MM.1S (cell line): Measurements from ENCODE around the gene GTF3C5.
"Not testable (repeated sequence)": the region's sequence is repeated elsewhere in the genome, so short reads cannot be mapped to it uniquely, and the experiment has no call there.

ENCODE experiments used
- DNase-seq: peaks from one replicate; pipeline ENCODE4 v3.0.0-alpha.2; 2015
- H2AFZ ChIP-seq: fragments of 300-600 bp; sonication (generic); 2 replicates; pipeline ENCODE4 v1.6.0; 2016; ENCODE audit warnings: antibody characterized with exemption, low read length
- H3F3A ChIP-seq: fragments of 300-600 bp; sonication (generic); 2 replicates; pipeline ENCODE4 v1.6.1; 2016; ENCODE audit warnings: mild to moderate bottlenecking, antibody characterized with exemption, low read length, moderate library complexity, mixed read lengths; ENCODE audit not compliant: insufficient read depth
- H3K27ac ChIP-seq: fragments of 300-600 bp; sonication (generic); 2 replicates; pipeline ENCODE4 v1.5.1; 2016; ENCODE audit warnings: mild to moderate bottlenecking, low read length
- H3K27me3 ChIP-seq: fragments of 300-600 bp; sonication (generic); replicated peaks from 2 replicates; pipeline ENCODE4 v1.6.0; 2016; ENCODE audit warnings: low read length; ENCODE audit not compliant: insufficient read depth
- H3K36me3 ChIP-seq: fragments of 300-600 bp; sonication (generic); replicated peaks from 2 replicates; pipeline ENCODE4 v1.6.1; 2016; ENCODE audit warnings: mild to moderate bottlenecking, low read length, mixed read lengths; ENCODE audit not compliant: insufficient read depth
- H3K4me1 ChIP-seq: fragments of 300-600 bp; sonication (generic); 2 replicates; pipeline ENCODE4 v1.6.1; 2016; ENCODE audit warnings: low read length, mixed read lengths
- H3K4me2 ChIP-seq: fragments of 300-600 bp; sonication (generic); 2 replicates; pipeline ENCODE4 v1.6.0; 2016; ENCODE audit warnings: low read depth, low read length
- H3K4me3 ChIP-seq: fragments of 300-600 bp; sonication (generic); 2 replicates; pipeline ENCODE4 v1.5.1; 2016; ENCODE audit warnings: low read length, mixed read lengths
- H3K79me2 ChIP-seq: fragments of 300-600 bp; sonication (generic); 2 replicates; pipeline ENCODE4 v1.6.1; 2016; ENCODE audit warnings: mixed run types, low read length, mixed read lengths
- H3K9ac ChIP-seq: fragments of 300-600 bp; sonication (generic); 2 replicates; pipeline ENCODE4 v1.6.1; 2016; ENCODE audit warnings: low read length, mixed read lengths
- H3K9me2 ChIP-seq: fragments of 300-600 bp; sonication (generic); replicated peaks from 2 replicates; pipeline ENCODE4 v1.6.1; 2016; ENCODE audit warnings: mild to moderate bottlenecking, low read length, mixed read lengths; ENCODE audit not compliant: insufficient read depth
- H3K9me3 ChIP-seq: fragments of 300-600 bp; sonication (generic); replicated peaks from 2 replicates; pipeline ENCODE4 v1.6.1; 2016; ENCODE audit warnings: mild to moderate bottlenecking, low read length, mixed read lengths; ENCODE audit not compliant: insufficient read depth
- H4K20me1 ChIP-seq: fragments of 300-600 bp; sonication (generic); 2 replicates; pipeline ENCODE4 v1.6.1; 2016; ENCODE audit warnings: mild to moderate bottlenecking, low read length, moderate library complexity, mixed read lengths; ENCODE audit not compliant: insufficient read depth
- EZH2 ChIP-seq: fragments of 300-600 bp; sonication (generic); optimal IDR thresholded peaks from 2 replicates; pipeline ENCODE3; 2017; ENCODE audit warnings: low read depth, mild to moderate bottlenecking, antibody characterized with exemption, low read length, mixed read lengths
- EZH2phosphoT487 ChIP-seq: fragments of 300-600 bp; sonication (generic); IDR thresholded peaks from 2 replicates; pipeline ENCODE4 v1.6.1; 2018; ENCODE audit warnings: antibody characterized with exemption, low read length
- TF ChIP-seq, protein P1 (sequence below): fragments of 300-600 bp; sonication (generic); IDR thresholded peaks from 2 replicates; pipeline ENCODE4 v1.5.1; 2016; ENCODE audit warnings: antibody characterized with exemption, low read length, mixed read lengths

The GTF3C5 gene

DNA sequence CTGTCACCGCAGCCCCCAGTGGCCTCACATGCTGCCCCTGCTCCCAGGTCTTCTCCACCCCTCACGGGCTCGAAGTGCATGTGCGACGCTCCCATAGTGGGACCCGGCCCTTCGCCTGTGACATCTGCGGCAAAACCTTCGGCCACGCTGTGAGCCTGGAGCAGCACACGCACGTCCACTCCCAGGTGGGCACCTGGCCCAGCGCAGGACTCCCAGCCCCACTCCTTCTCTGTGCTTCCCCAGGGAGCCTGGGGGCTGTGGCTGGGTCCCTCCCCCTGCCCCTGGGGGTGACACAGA lies 41.8 kb upstream of the GTF3C5 start:
- Histone ChIP-seq H3F3A (no peaks in the 10 kb centered on the region), H2AFZ (no peak overlapping the region), H4K20me1 (no peaks in the 10 kb centered on the region), H3K9ac (no peak overlapping the region), H3K27ac (no peak overlapping the region), H3K36me3 (no peaks in the 10 kb centered on the region), H3K79me2 (no peaks in the 10 kb centered on the region), H3K4me1 (no peaks in the 10 kb centered on the region), H3K27me3 (peaks cover 98% of the 10 kb centered on the region), H3K9me2 (no peaks in the 10 kb centered on the region), H3K4me3 (no peak overlapping the region), H3K4me2 (no peak overlapping the region), H3K9me3 (no peaks in the 10 kb centered on the region)
- TF ChIP-seq EZH2: no peak
- TF ChIP-seq, protein P1, sequence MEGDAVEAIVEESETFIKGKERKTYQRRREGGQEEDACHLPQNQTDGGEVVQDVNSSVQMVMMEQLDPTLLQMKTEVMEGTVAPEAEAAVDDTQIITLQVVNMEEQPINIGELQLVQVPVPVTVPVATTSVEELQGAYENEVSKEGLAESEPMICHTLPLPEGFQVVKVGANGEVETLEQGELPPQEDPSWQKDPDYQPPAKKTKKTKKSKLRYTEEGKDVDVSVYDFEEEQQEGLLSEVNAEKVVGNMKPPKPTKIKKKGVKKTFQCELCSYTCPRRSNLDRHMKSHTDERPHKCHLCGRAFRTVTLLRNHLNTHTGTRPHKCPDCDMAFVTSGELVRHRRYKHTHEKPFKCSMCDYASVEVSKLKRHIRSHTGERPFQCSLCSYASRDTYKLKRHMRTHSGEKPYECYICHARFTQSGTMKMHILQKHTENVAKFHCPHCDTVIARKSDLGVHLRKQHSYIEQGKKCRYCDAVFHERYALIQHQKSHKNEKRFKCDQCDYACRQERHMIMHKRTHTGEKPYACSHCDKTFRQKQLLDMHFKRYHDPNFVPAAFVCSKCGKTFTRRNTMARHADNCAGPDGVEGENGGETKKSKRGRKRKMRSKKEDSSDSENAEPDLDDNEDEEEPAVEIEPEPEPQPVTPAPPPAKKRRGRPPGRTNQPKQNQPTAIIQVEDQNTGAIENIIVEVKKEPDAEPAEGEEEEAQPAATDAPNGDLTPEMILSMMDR: no peak
- no peak for TF ChIP-seq EZH2phosphoT487
- DNase-seq: no peak

DNA sequence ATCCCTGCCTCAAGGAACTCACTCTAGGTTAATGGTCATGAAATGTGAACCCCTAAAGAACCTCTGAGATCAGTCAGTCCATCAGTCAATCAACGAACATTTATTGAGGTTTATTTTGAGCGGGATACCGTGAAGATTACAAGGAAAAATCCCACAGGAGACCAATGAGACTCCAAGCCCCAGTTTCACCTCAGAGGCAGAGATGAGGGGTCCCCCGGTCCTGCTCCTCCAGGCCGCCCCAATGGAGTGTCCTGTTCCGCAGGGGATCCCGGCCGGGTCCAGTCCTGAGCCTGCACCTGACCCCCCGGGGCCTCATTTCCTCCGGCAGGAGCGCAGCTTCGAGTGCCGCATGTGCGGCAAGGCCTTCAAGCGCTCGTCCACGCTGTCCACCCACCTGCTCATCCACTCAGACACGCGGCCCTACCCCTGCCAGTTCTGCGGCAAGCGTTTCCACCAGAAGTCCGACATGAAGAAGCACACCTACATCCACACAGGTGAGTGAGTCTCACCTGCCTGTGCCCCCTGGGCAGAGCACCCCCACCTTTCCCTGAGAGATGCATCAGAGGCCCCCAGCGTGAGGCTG lies 41.3 kb upstream of the GTF3C5 start:
- Histone ChIP-seq H3K4me1 (no peaks in the 10 kb centered on the region), H3K4me2 (no peak overlapping the region), H3K36me3 (no peaks in the 10 kb centered on the region), H3F3A (no peaks in the 10 kb centered on the region), H2AFZ (no peak overlapping the region), H3K9me3 (no peaks in the 10 kb centered on the region), H3K4me3 (no peak overlapping the region), H4K20me1 (no peaks in the 10 kb centered on the region), H3K27me3 (peaks cover 98% of the 10 kb centered on the region), H3K79me2 (no peaks in the 10 kb centered on the region), H3K9me2 (no peaks in the 10 kb centered on the region), H3K9ac (no peak overlapping the region), H3K27ac (no peak overlapping the region)
- DNase-seq: no peak
- TF ChIP-seq, protein P1: no peak
- TF ChIP-seq EZH2 (no peak), EZH2phosphoT487 (no peak)

DNA sequence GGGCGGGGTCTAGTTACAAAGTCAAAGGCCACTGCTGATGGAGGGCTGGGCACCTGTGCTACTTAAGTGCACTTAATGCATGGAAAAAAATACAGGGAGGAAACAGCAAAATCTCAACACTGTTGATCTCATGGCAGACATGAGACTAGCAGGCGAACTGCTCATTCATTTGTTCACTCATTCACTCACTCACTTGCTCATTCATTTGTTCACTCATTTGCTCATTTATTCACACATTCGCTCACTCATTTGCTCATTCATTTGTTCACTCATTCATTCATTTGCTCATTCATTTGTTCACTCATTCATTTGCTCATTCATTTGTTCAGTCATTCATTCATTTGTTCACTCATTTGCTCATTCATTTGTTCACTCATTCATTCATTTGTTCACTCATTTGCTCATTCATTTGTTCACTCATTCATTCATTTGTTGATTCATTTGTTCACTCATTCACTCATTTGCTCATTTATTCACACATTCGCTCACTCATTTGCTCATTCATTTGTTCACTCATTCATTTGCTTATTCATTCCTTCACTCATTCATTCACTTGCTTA lies 40.7 kb upstream of the GTF3C5 start:
- H3K4me3 ChIP-seq, H2AFZ ChIP-seq, DNase-seq, H3K9ac ChIP-seq, H4K20me1 ChIP-seq, H3F3A ChIP-seq, H3K9me2 ChIP-seq, H3K4me1 ChIP-seq, H3K9me3 ChIP-seq, H3K36me3 ChIP-seq, H3K27ac ChIP-seq, H3K79me2 ChIP-seq, H3K4me2 ChIP-seq: not testable (repeated sequence)
- H3K27me3 ChIP-seq: peaks cover 100% of the 10 kb centered on the region

DNA sequence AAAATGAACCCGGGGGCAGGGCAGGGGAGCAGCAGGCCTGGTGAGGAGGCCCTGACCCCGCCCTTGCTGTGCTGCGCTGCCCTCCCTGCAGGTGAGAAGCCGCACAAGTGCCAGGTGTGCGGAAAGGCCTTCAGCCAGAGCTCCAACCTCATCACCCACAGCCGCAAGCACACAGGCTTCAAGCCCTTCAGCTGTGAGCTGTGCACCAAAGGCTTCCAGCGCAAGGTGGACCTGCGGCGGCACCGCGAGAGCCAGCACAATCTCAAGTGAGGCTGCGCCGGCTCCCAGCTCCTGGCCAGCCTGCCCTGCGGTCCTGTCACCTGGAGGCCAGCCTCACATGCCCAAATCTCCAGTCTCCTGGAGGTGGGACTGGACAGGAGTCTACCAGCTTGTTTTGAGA lies 40.0 kb upstream of the GTF3C5 start:
- DNase-seq: no peak
- Histone ChIP-seq H3K4me1 (no peaks in the 10 kb centered on the region), H3K9me3 (no peaks in the 10 kb centered on the region), H3K27ac (no peak overlapping the region), H3K27me3 (peaks cover 100% of the 10 kb centered on the region), H2AFZ (no peak overlapping the region), H3K79me2 (no peaks in the 10 kb centered on the region), H3F3A (no peaks in the 10 kb centered on the region), H3K9ac (no peak overlapping the region), H3K9me2 (no peaks in the 10 kb centered on the region), H3K4me2 (no peak overlapping the region), H4K20me1 (no peaks in the 10 kb centered on the region), H3K4me3 (no peak overlapping the region), H3K36me3 (no peaks in the 10 kb centered on the region)
- TF ChIP-seq, protein P1: no peak
- TF ChIP-seq EZH2 (no peak), EZH2phosphoT487 (no peak)
